Caco-2 (cell line): ENCODE measurements around the gene AP2S1. TPM values are rescaled to one million over a fixed set of nuclear protein-coding genes. Genes with fewer than 3 reads are reported as not detected.

Experiments
- BruUV-seq: library from RNA; stranded (reverse); fragments of 400-500 nt; replicated peaks from 2 replicates; lab custom pipeline; 2021; lab: Mats Ljungman, UMichigan
- CTCF ChIA-PET: fragments of 300-600 bp; sonication (Branson Sonifier 250); formaldehyde crosslinking; loops from one replicate; lab custom pipeline; 2022; ENCODE audit warnings: antibody characterized with exemption; lab: Charles Lee
- POLR2A ChIA-PET: fragments of 300-600 bp; sonication (Branson Sonifier 250); formaldehyde crosslinking; loops from one replicate; lab custom pipeline; 2022; ENCODE audit warnings: antibody characterized with exemption; lab: Charles Lee
- DNase-seq, 2 experiments: peaks; one replicate each; pipeline versions ENCODE4 v3.0.0 to v3.0.0-alpha.2; 2020 to 2022
- H3K27me3 ChIP-seq: replicated peaks from 2 replicates; pipeline ENCODE4 v1.6.0; 2011; ENCODE audit warnings: low read length; ENCODE audit not compliant: control insufficient read depth, insufficient read depth
- H3K36me3 ChIP-seq: 2 replicates; pipeline ENCODE4 v1.5.1; 2011; ENCODE audit warnings: low read length; ENCODE audit not compliant: control insufficient read depth, insufficient read depth
- H3K4me1 ChIP-seq: fragments of 250-450 bp; sonication (Bioruptor Pico); 2 replicates; pipeline ENCODE4 v1.5.1; 2020; ENCODE audit warnings: mild to moderate bottlenecking
- H3K4me3 ChIP-seq: 2 replicates; pipeline ENCODE4 v1.5.1; 2011; ENCODE audit warnings: low read depth, mild to moderate bottlenecking, control low read depth, low read length
- H3K9me3 ChIP-seq: fragments of 250-450 bp; sonication (Bioruptor Pico); 2 replicates; pipeline ENCODE4 v1.5.1; 2020; ENCODE audit warnings: mild to moderate bottlenecking, moderate library complexity
- H3K27ac Mint-ChIP-seq: one replicate; pipeline ENCODE4 v1.8.0; 2022; ENCODE audit warnings: mixed read lengths; ENCODE audit not compliant: unreplicated experiment
- H3K27me3 Mint-ChIP-seq: one replicate; pipeline ENCODE4 v1.8.0; 2022; ENCODE audit warnings: mixed read lengths; ENCODE audit not compliant: insufficient read depth, unreplicated experiment
- H3K36me3 Mint-ChIP-seq: one replicate; pipeline ENCODE4 v1.8.0; 2022; ENCODE audit warnings: mild to moderate bottlenecking, mixed read lengths; ENCODE audit not compliant: insufficient read depth, unreplicated experiment
- H3K4me1 Mint-ChIP-seq: one replicate; pipeline ENCODE4 v1.8.0; 2022; ENCODE audit warnings: low read depth, mixed read lengths; ENCODE audit not compliant: unreplicated experiment
- H3K4me3 Mint-ChIP-seq: one replicate; pipeline ENCODE4 v1.8.0; 2022; ENCODE audit warnings: mild to moderate bottlenecking, moderate library complexity, mixed read lengths; ENCODE audit not compliant: unreplicated experiment
- H3K9me3 Mint-ChIP-seq: one replicate; pipeline ENCODE4 v1.8.0; 2022; ENCODE audit warnings: mixed read lengths; ENCODE audit not compliant: unreplicated experiment
- CTCF ChIP-seq, 2 experiments: fragments of 200-600 bp in 1 of 2; IDR thresholded peaks; 1 replicate in 1 of 2; 2 replicates in 1 of 2; pipeline versions ENCODE4 v1.5.1 to v1.8.0; 2011 to 2022; ENCODE audit warnings: antibody characterized with exemption in 1 of 2, control low read depth in 1 of 2, inconsistent platforms in 1 of 2, low read depth in 1 of 2, low read length in 1 of 2, mild to moderate bottlenecking in 1 of 2, moderate library complexity in 1 of 2; ENCODE audit not compliant: insufficient read depth in 1 of 2, severe bottlenecking in 1 of 2, unreplicated experiment in 1 of 2
- intact Hi-C: fragments of 100-400 bp; cut with micrococcal nuclease; formaldehyde crosslinking; loops from one replicate; pipeline ENCODE4 v1.10.0; 2022; ENCODE audit not compliant: unreplicated experiment
- total RNA-seq: library from RNA; stranded (reverse); gene quantifications from 2 replicates; pipeline ENCODE4 v1.2.3, GENCODE V29; 2022

AP2S1 gene
- total RNA-seq, 1 experiment from 2014 or later, result 211 TPM

- CTCF ChIA-PET, result no interaction called here
- intact Hi-C loops, result no loop called here
These were observed 16.5 kb downstream of the AP2S1 start for GRCh38 chr19:46834121-46834520.

GRCh38 chr19:46830864-46831263 lies 19.8 kb downstream of the AP2S1 start:
- BruUV-seq, result no TSS peak
- TF ChIP-seq CTCF (IDR thresholded peaks at IDR 0.05; ENCODE audit: insufficient read depth in 1 of 2, low read depth in 1 of 2, low read length in 1 of 2, severe bottlenecking in 1 of 2, unreplicated experiment in 1 of 2), result no peak
- no peaks in the 10 kb centered on the region for H3K27me3 ChIP-seq
- intact Hi-C loops, result no loop called here
- CTCF ChIA-PET, result no interaction called here
- Mint-ChIP-seq H3K4me1 (peaks cover 13% of the 10 kb centered on the region), H3K9me3 (peaks cover 10% of the 10 kb centered on the region), H3K27me3 (no peaks in the 10 kb centered on the region), H3K27ac (no peak overlapping the region), H3K36me3 (peaks cover 21% of the 10 kb centered on the region), H3K4me3 (no peak overlapping the region)
- POLR2A ChIA-PET, result no interaction called here
- peaks cover 5% of the 10 kb centered on the region for H3K4me1 ChIP-seq
- no peak overlapping the region for H3K4me3 ChIP-seq
- no peaks in the 10 kb centered on the region for H3K36me3 ChIP-seq
- no peak for DNase-seq
- H3K9me3 ChIP-seq, result peaks cover 3% of the 10 kb centered on the region; the same call in 1 of the 2 replicates

More at GRCh38 chr19:46834121-46834520, 16.5 kb downstream of the AP2S1 start:
- POLR2A ChIA-PET, result interaction anchor here (0.6 kb wide), 2 partner anchors 471 to 1142 kb away, joined by 3 to 7 read pairs; no protein-coding TSS in a partner anchor
- H3K27ac Mint-ChIP-seq, result no peak overlapping the region
- no peak overlapping the region for H3K4me3 ChIP-seq
- H3K9me3 Mint-ChIP-seq, result peaks cover 10% of the 10 kb centered on the region
- H3K9me3 ChIP-seq, result peaks cover 3% of the 10 kb centered on the region; the same call in 1 of the 2 replicates
- peaks cover 10% of the 10 kb centered on the region for H3K4me1 Mint-ChIP-seq
- H3K4me3 Mint-ChIP-seq, result no peak overlapping the region
- H3K36me3 Mint-ChIP-seq, result peaks cover 47% of the 10 kb centered on the region
- no TSS peak for BruUV-seq
- no peaks in the 10 kb centered on the region for H3K27me3 Mint-ChIP-seq
- H3K27me3 ChIP-seq, result no peaks in the 10 kb centered on the region
- H3K4me1 ChIP-seq, result peaks cover 5% of the 10 kb centered on the region
- H3K36me3 ChIP-seq, result no peaks in the 10 kb centered on the region
- no peak for TF ChIP-seq CTCF (IDR thresholded peaks at IDR 0.05; ENCODE audit: insufficient read depth in 1 of 2, low read depth in 1 of 2, low read length in 1 of 2, severe bottlenecking in 1 of 2, unreplicated experiment in 1 of 2)
- no peak for DNase-seq

- Mint-ChIP-seq H3K27ac (no peak overlapping the region), H3K4me1 (peaks cover 13% of the 10 kb centered on the region), H3K9me3 (peaks cover 10% of the 10 kb centered on the region), H3K36me3 (peaks cover 5% of the 10 kb centered on the region), H3K27me3 (no peaks in the 10 kb centered on the region), H3K4me3 (no peak overlapping the region)
- no TSS peak for BruUV-seq
- ChIA-PET CTCF (interaction anchor here (0.7 kb wide), 1 partner anchor 39 kb away, joined by 5 read pairs; no protein-coding TSS in a partner anchor), POLR2A (no interaction called here)
- H3K4me1 ChIP-seq, result peaks cover 5% of the 10 kb centered on the region
- no peak for DNase-seq
- no peak for TF ChIP-seq CTCF (IDR thresholded peaks at IDR 0.05; ENCODE audit: insufficient read depth in 1 of 2, low read depth in 1 of 2, low read length in 1 of 2, severe bottlenecking in 1 of 2, unreplicated experiment in 1 of 2)
- no peaks in the 10 kb centered on the region for H3K27me3 ChIP-seq
- H3K36me3 ChIP-seq, result no peaks in the 10 kb centered on the region
- no peak overlapping the region for H3K4me3 ChIP-seq
- intact Hi-C loops, result no loop called here
- peaks cover 3% of the 10 kb centered on the region; the same call in 1 of the 2 replicates for H3K9me3 ChIP-seq
These were observed 22.2 kb downstream of the AP2S1 start for GRCh38 chr19:46828484-46828883.
